GM18870 (cell line): ENCODE data around the gene HSPA4.
"Not testable (repeated sequence)": the region's sequence is repeated elsewhere in the genome, so short reads cannot be mapped to it uniquely, and the experiment has no call there.

Experiments used
- ATAC-seq: cut with Tn5 transposase; IDR thresholded peaks from one replicate; pipeline ENCODE4 v1.9.1; 2021; ENCODE audit warnings: moderate library complexity; ENCODE audit not compliant: unreplicated experiment

HSPA4 gene

DNA sequence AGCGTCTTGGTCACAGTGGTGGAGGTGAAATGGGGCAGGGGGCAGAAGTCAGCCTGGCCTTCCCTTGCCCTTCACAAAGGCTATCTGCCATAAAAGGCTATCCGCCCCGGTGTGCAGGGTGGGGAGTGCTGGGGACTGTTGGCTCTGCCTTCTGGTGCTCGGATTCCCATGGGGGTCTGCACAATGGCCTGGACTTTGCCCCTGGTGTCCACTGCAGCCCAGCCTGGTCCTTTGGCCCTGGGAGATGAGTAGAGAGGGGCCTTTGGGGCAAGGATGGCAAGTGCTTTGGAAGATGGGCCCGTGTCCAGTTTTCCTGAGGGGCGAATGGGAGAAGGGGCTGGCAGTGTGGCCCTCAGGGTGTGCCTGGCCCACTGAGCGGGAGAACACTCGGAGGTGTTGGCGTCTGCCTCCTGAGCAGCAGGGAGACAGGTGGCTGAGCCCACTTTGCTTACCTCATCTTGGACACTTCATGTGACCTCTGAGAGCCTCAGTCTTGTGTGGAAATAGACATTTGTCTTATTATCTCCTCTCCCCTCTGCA lies 69.9 kb downstream of the HSPA4 start:
- no peak for ATAC-seq

DNA sequence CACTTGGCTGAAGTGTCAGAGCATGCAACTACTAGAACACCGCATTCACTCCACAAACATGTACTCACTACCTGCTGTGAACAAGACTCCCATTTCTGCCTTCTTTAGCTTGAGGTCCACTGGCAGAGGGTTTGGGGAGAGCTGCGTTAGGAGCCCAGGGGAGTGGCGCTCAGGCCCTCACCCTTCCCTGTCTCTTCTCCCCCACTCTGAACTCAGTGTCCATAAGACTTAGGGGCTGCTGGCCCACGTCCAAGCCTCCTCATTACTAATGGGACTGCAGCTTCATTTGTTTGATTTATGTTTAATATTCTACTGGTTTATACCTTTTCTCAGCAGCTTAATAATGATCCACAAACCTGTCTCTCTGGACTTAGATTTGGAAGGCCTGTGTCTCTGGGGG lies 70.9 kb downstream of the HSPA4 start:
- ATAC-seq = no peak

- ATAC-seq = no peak
Measured at GRCh38 chr5:133123297-133123696, 71.5 kb downstream of the HSPA4 start.

GRCh38 chr5:133124891-133125290 lies 73.1 kb downstream of the HSPA4 start:
- ATAC-seq = no peak

DNA sequence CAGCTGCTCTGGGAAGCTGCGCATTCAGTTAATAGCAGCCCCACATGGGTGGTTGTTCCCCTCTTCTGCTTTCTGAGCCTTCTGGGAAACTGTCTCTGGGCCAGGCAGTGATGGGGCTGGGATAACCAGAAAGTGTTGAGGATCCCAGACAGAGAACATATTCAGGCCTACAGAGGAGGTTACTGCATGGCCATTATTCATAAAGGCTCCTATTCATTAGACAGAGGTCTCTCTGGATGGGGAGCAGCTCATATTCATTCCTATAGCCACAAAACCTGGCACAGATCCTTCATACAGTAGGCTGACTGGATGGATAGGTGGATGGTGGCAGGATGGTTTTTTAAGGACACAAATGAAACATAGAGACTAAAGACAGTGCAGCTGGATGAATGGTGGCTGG lies 76.3 kb downstream of the HSPA4 start:
- no peak for ATAC-seq

DNA sequence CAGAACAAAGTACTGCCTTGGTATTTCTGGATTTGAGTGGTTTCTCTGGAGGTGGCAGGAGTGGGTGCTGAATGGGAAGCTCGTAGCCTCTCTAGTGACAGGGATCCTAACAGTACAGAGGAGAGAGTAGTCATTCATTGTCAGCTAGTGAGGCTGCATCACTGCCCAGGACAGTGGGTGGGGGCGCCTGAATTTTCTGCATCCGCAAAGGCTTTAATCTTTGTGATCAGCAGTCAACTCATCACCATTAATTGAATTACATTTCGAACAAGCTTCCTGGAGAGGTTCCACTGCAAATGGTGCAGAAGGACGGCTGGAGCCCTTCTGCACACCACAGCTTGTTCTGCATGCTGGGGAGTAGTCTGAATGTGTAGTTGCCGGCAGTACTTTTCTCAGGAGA lies 77.5 kb downstream of the HSPA4 start:
- ATAC-seq = no peak

- no peak for ATAC-seq
Measured at GRCh38 chr5:133129950-133130349, 78.1 kb downstream of the HSPA4 start.

DNA sequence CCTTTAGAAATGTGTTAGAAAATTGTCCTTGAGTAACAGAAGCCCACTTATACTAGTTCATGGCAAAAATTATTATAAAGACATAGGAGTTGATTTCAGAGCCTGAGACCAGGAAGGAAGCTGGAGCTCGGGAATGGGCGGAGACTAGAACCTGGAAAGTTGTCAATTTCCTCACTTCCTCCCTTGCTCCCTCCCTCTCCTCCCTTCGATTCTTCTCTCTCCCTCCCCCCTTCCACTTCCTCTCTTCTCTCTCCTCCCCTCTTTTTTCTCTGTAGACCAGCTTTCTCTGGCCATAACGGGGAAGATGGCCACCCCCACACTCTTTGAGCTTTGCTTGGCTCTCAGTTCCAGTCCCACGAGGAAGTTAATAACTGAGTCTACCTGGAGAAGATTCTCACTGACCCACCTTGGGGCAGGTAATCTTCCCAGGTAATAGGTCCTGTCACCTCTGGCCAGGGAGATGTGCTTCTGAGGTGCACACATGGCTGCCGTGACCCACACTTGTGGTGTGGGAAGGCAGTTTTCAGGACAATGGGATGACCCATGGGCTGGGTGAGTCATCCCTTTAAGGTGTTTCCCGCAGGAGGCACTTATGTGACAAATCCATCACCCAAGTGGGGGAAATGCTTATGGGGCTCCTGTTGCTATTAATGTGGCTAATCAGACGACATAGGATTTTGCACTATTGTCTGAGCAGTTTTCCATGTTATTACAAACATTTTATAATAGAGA lies 78.7 kb downstream of the HSPA4 start:
- ATAC-seq = no peak

DNA sequence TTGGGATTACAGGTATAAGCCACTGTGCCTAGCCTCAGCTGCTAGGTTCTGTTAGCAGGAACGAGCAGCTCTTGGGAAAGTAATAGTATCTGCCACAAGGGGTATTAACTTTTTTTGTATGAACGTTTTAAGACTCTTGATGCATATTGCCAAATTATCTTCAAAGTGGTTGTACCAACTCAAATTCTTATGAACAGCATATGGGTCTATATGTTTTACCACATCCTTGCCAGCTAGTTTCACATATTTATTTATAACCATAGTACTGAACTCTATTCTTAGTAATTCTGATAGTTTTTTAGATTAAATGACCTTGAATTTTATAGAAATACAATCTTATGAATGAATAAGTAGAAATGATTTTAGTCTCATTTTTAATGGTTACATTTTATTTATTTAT lies 80.9 kb downstream of the HSPA4 start:
- ATAC-seq = no peak

DNA sequence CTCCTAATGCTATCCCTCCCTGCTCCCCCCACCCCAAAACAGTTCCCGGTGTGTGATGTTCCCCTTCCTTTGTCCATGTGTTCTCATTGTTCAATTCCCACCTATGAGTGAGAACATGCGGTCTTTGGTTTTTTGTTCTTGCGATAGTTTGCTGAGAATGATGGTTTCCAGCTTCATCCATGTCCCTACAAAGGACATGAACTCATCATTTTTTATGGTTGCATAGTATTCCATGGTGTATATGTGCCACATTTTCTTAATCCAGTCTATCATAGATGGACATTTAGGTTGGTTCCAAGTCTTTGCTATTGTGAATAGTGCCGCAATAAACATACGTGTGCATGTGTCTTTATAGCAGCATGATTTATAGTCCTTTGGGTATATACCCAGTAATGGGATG lies 81.4 kb downstream of the HSPA4 start:
- ATAC-seq = not testable (repeated sequence)

GRCh38 chr5:133136890-133137289 lies 85.1 kb downstream of the HSPA4 start:
- ATAC-seq = not testable (repeated sequence)

DNA sequence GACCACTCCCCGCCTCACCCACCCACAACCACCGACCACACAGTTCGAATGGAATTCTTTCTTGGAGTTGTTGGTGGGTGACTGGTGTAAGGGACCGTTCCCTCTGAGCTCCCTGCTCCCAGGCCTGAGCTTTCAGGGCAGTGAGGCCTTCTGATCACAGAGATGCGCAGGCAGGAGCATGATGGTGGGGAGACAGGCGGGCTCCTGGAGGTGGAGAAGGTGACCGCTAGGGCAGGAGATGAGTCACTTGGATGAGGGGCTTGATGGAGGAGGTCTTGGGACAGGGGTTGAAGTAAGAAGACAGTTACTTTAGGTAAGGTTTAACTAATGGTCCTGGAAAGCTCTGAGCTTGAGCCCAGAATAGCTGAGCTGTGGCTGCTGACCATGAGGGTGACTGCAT lies 88.5 kb downstream of the HSPA4 start:
- no peak for ATAC-seq

- no peak for ATAC-seq
Measured at GRCh38 chr5:133141746-133142145, 89.9 kb downstream of the HSPA4 start.

DNA sequence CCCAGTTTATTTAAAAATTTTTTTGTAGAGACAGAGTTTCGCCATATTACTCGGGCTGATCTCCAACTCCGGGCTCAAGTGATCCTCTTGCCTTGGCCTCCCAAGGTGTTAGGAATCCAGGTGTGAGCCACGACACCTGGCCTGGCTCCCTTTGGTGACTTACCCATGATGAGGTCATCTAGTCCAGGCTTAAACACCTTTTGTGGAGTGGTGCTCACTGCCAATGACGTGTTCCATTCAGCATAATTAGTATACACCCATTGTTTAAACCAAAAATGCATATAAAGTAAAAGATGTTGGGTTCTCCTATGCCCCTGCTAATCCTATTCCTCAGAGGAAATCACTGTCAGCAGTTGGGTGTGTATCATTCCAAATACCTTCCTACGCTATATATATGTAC lies 91.0 kb downstream of the HSPA4 start:
- no peak for ATAC-seq

DNA sequence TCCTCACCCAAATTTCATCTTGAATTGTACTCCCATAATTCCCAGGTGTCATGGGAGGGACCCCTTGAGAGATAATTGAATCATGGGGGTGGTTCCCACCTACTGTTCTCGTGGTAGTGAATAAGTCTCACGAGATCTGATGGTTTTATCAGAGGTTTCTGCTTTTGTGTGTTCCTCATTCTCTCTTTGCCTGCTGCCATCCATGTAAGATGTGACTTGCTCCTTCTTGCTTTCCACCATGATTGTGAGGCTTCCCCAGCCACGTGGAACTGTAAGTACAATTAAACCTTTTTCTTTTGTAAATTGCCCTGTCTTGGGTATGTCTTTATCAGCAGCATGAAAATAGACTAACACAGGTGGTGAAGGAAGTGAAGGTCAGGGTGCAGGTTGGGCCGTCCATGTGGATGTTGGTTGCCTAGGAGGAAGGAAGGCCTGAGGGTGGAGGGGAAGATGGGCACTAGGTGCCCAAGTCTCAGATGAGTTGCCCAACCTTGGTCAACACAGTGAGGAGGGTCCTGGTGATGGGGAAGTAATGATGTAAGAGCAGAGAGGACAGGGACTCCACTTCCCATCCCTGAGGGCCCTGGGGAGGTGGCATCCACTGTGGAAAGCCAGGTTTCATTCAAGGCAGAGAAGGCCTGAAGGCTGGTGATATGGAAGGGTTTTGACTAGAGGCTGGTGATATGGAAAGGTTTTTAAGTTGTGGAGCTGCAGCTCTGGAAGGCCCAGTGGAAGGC lies 92.6 kb downstream of the HSPA4 start:
- no peak for ATAC-seq

GRCh38 chr5:133145436-133146170 lies 93.8 kb downstream of the HSPA4 start:
- no peak for ATAC-seq

- no peak for ATAC-seq
Measured at GRCh38 chr5:133147411-133147810, 95.6 kb downstream of the HSPA4 start.

GRCh38 chr5:133147815-133148567 lies 96.2 kb downstream of the HSPA4 start:
- no peak for ATAC-seq

- no peak for ATAC-seq
Measured at GRCh38 chr5:133149345-133149744, 97.5 kb downstream of the HSPA4 start.

DNA sequence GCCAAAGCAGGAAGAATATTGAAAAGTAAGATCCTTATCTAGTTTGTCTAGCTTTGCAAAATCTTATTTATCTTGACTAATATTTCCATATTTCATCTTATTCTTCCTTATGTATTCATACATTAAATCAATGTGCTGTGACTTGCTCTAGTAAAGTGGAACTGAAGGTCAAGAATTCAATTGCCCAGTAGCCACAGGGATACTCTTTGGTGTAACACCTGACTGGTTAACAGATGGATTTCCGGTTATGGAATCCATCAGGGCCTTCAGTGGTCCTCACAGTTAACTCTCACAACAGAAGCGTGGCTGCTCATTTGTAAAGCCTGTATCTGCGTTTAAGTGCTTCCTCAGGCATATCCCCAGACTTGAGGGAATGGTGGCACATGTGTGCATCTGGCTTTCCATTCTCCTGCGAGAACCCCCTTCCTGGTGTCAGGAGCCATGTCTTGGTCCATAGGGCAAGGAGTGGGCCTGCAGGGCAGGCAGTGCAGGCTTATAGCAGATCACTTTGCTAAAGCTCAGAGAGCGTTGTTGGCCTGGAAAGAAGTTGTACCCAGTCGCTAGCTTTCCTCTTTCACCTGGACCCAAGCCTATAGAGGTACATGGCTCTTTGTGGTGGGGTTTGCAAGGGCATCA lies 99.2 kb downstream of the HSPA4 start:
- ATAC-seq = no peak
